A673 (cell line): ENCODE results near the gene MACROH2A1. TPM values are rescaled to one million over a fixed set of nuclear protein-coding genes. Genes with fewer than 3 reads are reported as not detected.

Experiments used
- BruUV-seq: library from RNA; stranded (reverse); fragments of 400-500 nt; replicated peaks from 2 replicates; lab custom pipeline; 2021; lab: Mats Ljungman, UMichigan
- CTCF ChIA-PET: fragments of 300-600 bp; sonication (Branson Sonifier 250); formaldehyde crosslinking; loops from one replicate; lab custom pipeline; 2022; ENCODE audit warnings: antibody characterized with exemption; lab: Charles Lee
- POLR2A ChIA-PET: fragments of 300-600 bp; sonication (Branson Sonifier 250); formaldehyde crosslinking; loops from one replicate; lab custom pipeline; 2022; ENCODE audit warnings: antibody characterized with exemption; ENCODE audit not compliant: low non-redundant PET; lab: Charles Lee
- DNase-seq: peaks from one replicate; pipeline ENCODE4 v3.0.0-alpha.2; 2015; ENCODE audit warnings: low spot score
- H3K27ac ChIP-seq: fragments of 200-600 bp; sonication (generic); 2 replicates; pipeline ENCODE4 v1.5.1; 2016; ENCODE audit warnings: mixed run types, low read depth, mild to moderate bottlenecking, mixed read lengths, antibody characterized with exemption, low read length; ENCODE audit not compliant: poor library complexity, severe bottlenecking
- H3K27me3 ChIP-seq: fragments of 200-600 bp; sonication (generic); replicated peaks from 2 replicates; pipeline ENCODE4 v1.6.1; 2017; ENCODE audit warnings: mixed run types, low read depth, mild to moderate bottlenecking, mixed read lengths, antibody characterized with exemption, low read length; ENCODE audit not compliant: insufficient read depth, poor library complexity
- H3K36me3 ChIP-seq: fragments of 200-600 bp; sonication (generic); 2 replicates; pipeline ENCODE4 v1.6.1; 2016; ENCODE audit warnings: mixed run types, mild to moderate bottlenecking, mixed read lengths, antibody characterized with exemption, low read length; ENCODE audit not compliant: insufficient read depth, poor library complexity, severe bottlenecking
- H3K4me1 ChIP-seq: fragments of 200-600 bp; sonication (generic); 2 replicates; pipeline ENCODE4 v1.6.1; 2017; ENCODE audit warnings: mixed run types, mild to moderate bottlenecking, mixed read lengths, antibody characterized with exemption, low read length; ENCODE audit not compliant: insufficient read depth, poor library complexity, severe bottlenecking
- H3K4me3 ChIP-seq: fragments of 200-600 bp; sonication (generic); 2 replicates; pipeline ENCODE4 v1.5.1; 2016; ENCODE audit warnings: low read depth, mixed run types, mild to moderate bottlenecking, mixed read lengths, low read length; ENCODE audit not compliant: poor library complexity, severe bottlenecking
- H3K9me3 ChIP-seq: fragments of 200-600 bp; sonication (generic); 2 replicates; pipeline ENCODE4 v1.6.1; 2016; ENCODE audit warnings: mixed run types, low read depth, mild to moderate bottlenecking, mixed read lengths, antibody characterized with exemption, low read length; ENCODE audit not compliant: poor library complexity, severe bottlenecking
- CTCF ChIP-seq: fragments of 300-800, 200-600 bp; sonication (generic); conservative IDR thresholded peaks from 2 replicates; pipeline ENCODE4 v1.5.1; 2017; ENCODE audit warnings: low read depth, mild to moderate bottlenecking, antibody characterized with exemption, low read length, moderate library complexity, mixed read lengths
- EZH2 ChIP-seq: fragments of 200-600 bp; sonication (generic); IDR thresholded peaks from 2 replicates; pipeline ENCODE4 v1.6.1; 2017; ENCODE audit warnings: borderline replicate concordance, low read depth, mild to moderate bottlenecking, mixed read lengths, antibody characterized with exemption, low read length; ENCODE audit not compliant: poor library complexity, severe bottlenecking
- intact Hi-C: fragments of 100-400 bp; cut with micrococcal nuclease; formaldehyde crosslinking; loops from one replicate; pipeline ENCODE4 v1.10.0; 2022; ENCODE audit not compliant: unreplicated experiment
- total RNA-seq: library from RNA; stranded (reverse); gene quantifications from 2 replicates; pipeline ENCODE4 v1.2.3, GENCODE V29; 2021

Gene MACROH2A1
- total RNA-seq, 1 experiment from 2014 or later = 264 TPM

- H3K27ac ChIP-seq = no peak overlapping the region
- TF ChIP-seq EZH2 (no peak), CTCF (no peak)
- no peaks in the 10 kb centered on the region for H3K27me3 ChIP-seq
- no peak for DNase-seq
- no peaks in the 10 kb centered on the region for H3K4me1 ChIP-seq
- H3K4me3 ChIP-seq = no peak overlapping the region
- ChIA-PET CTCF (no interaction called here), POLR2A (no interaction called here)
- no peaks in the 10 kb centered on the region for H3K36me3 ChIP-seq
- H3K9me3 ChIP-seq = no peaks in the 10 kb centered on the region
- BruUV-seq = no TSS peak
- intact Hi-C loops = no loop called here
Observed at GRCh38 chr5:135322271-135322670, 76.8 kb downstream of the MACROH2A1 start.

- DNase-seq = no peak
- ChIA-PET POLR2A (no interaction called here), CTCF (no interaction called here)
- BruUV-seq = no TSS peak
- no peak overlapping the region for H3K4me3 ChIP-seq
- H3K4me1 ChIP-seq = no peaks in the 10 kb centered on the region
- H3K27me3 ChIP-seq = no peaks in the 10 kb centered on the region
- H3K9me3 ChIP-seq = no peaks in the 10 kb centered on the region
- intact Hi-C loops = no loop called here
- TF ChIP-seq CTCF (no peak), EZH2 (no peak)
- H3K36me3 ChIP-seq = no peaks in the 10 kb centered on the region
- H3K27ac ChIP-seq = no peak overlapping the region
Observed at GRCh38 chr5:135320718-135321484, 78.1 kb downstream of the MACROH2A1 start.

- no peaks in the 10 kb centered on the region for H3K9me3 ChIP-seq
- ChIA-PET CTCF (no interaction called here), POLR2A (no interaction called here)
- DNase-seq = no peak
- no peaks in the 10 kb centered on the region for H3K36me3 ChIP-seq
- no peak for TF ChIP-seq EZH2
- no peak for TF ChIP-seq CTCF
- no peaks in the 10 kb centered on the region for H3K27me3 ChIP-seq
- intact Hi-C loops = no loop called here
- no peaks in the 10 kb centered on the region for H3K4me1 ChIP-seq
- H3K4me3 ChIP-seq = no peak overlapping the region
- H3K27ac ChIP-seq = no peak overlapping the region
- no TSS peak for BruUV-seq
Observed at GRCh38 chr5:135319928-135320606, 79.0 kb downstream of the MACROH2A1 start.
